CD4-positive, alpha-beta T cell treated with Interferon gamma for 1 hour (primary cell): ENCODE measurements around the gene SERGEF.

ENCODE experiments used
- DNase-seq: peaks from one replicate; pipeline ENCODE4 v3.0.0-alpha.2; 2020

The SERGEF gene

DNA sequence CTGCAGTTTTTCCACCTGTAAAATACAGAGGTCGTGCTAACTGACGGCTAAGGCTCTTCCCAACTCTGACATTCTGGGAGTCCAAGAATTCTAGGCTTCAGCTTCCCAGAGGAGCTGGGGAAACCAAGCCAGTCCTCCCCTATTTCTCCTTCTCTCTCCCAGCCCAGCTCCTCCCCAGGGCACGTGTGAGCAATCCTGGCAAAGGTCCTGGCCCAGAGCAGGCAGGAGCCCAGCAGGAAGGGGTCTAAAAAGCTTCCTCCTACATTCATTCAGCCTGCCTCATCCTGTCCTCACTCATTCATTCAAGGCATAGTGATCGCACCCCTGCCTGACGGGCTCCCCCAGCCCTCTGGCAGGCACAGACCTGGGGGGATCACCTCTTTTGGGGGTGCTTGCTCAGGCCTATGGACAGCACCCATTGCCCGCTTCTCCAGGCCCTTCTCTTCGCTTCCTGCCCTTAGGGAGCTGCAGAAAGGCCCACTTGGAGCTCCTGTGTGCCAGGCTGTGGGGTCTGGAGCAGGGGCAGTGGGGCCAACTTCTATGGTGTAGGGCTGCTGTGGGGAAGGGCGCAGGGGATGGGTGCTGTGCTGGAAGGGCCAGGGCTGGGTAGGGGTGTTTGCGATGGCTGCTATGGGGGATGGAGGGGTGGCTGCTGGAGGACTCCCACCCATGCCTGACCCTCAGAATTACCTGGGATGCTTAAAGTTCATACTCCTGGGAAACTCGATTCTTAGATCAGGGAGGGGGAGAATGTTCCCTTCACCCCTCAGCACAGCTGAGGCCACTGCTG, 268.5 kb downstream of the SERGEF start:
- DNase-seq: no peak

DNA sequence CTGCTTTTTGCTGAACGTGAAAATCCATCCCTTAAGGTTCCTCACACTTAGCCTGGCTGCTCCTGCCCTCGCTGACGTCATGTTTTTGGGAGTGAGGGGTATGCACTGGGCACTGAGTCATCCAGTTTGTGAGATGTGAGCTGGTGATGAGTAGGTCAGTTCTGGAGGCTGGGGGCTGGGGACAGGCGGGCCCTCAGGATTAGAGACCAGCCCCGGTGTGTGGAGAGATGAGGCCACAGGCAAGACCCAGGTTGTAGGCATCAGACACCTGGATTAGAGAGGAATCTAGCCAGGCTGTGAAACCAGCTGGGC, 269.1 kb downstream of the SERGEF start:
- DNase-seq: no peak

GRCh38 chr11:17743026-17743807, 269.6 kb downstream of the SERGEF start:
- DNase-seq: no peak

DNA sequence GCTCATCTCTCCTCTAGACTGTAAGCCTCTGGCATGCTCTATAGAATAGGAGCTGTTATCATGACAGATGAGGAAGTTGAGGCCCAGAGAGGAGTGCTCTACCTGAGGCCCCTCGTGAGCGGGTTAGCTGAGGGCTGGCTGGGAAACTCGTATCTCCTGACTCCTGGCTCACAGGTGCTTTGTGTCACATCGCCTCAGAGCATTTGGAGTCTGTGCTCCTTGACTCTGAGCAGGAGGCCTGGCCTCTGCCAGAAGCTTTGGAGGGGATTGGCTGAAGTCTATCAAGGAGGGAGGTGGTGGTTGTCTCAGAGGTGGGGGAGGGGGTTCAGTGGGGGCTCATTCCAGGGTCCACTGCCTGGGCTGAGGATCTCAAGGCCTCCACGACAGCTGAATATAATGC, 270.8 kb downstream of the SERGEF start:
- no peak for DNase-seq

GRCh38 chr11:17741487-17741886, 271.4 kb downstream of the SERGEF start:
- DNase-seq: no peak

DNA sequence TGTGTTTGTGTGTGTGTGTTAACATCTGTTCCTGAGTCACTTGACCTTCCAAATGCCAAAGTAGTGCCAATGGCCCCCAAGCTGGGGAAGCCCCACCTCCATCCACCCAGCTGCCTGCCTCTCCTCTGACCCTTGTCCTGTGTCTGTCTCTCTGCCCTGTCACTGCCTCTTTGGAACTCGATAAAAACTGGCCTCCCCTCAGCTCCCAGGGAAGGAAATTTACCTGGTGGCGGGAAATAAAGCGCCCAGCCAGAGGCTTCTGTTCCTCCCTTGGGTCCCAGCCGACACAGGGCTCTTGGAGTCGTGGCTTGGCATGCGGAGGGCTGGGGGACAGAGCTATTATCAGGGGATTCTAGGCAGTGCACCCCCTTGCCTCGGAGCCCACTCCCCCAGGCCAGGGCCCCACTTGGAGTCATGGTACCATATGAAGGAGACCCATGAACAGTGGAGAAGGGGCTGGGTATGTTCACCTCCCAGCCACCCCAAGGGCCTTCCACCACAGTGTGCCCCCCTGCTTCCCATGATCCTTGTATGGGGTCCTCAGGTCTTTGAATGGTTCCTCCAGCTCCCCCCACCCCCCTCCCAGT, 272.1 kb downstream of the SERGEF start:
- no peak for DNase-seq

- no peak for DNase-seq
Measured at GRCh38 chr11:17739945-17740338, 272.9 kb downstream of the SERGEF start.

DNA sequence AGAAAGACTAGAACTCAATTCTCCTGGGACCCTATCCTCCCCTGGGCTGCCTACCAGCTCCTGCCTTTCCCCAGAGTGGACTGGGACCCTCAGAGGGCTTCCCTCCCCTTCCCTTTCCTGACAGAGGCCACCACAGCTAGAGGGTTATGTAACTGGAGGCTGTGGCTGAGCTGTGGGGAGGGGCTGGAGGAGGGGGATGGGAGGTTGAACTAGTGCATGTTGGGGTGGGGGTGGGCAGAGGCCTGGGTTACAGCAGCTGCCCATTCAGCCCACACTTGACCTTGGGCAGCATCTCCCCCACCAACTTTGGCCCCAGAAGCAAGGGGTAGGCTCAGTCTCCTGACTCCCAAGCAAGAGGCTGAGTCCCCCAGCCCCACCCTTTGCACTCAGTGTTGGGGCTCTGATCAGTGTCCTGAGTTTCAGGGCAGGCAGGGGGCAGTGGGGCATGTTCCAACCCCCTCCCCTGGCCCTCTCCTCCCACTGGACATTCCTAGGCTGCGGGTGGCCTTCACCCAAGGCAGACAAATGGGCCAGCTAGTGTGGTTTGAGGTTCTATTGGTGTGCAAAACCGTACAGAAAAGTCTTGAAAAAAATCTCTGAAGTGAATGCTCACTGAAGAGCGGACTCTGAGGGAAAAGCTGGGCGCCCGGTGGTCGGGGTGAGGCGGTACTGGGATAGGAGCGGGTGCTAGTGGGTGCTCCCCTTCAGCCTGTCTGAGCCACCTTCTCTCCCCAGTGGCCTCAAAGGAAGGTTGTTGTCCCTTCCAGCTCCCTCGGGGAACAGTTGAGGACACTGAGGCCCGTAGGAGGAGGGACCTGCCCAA, 274.5 kb downstream of the SERGEF start:
- no peak for DNase-seq
